Cardiac ventricle fibroblast (primary cell): Measurements from ENCODE around the gene NELFB. TPM values are rescaled to one million over a fixed set of nuclear protein-coding genes. Genes with fewer than 3 reads are reported as not detected.

Source experiments
- total RNA-seq: library from RNA; depleted of rRNA; stranded (reverse); fragments of >200 nt; gene quantifications from 2 replicates; pipeline ENCODE4 v1.2.3, GENCODE V29; 2015

Gene NELFB
- 33.9 and 37.6 TPM in 2 replicates for total RNA-seq

GRCh38 chr9:137254624-137255447 lies at the start of gene NELFB:
Gene NELFB, plus strand, starts transcription at chr9:137255327.

GRCh38 chr9:137222190-137223077 lies 32.7 kb upstream of the NELFB start, which contains the start of gene RNF208:
Gene RNF208, minus strand, starts transcription at chr9:137222240. Its CDS starts 1,028 bp downstream, at chr9:137221212.

GRCh38 chr9:137224830-137225694 lies 30.1 kb upstream of the NELFB start, which contains the start of gene CYSRT1:
Gene CYSRT1, plus strand, starts transcription at chr9:137225174. Its CDS starts 448 bp downstream, at chr9:137225622.

GRCh38 chr9:137227054-137227852 lies 27.9 kb upstream of the NELFB start, which contains the start of gene RNF224:
Gene RNF224, plus strand, starts transcription at chr9:137227502. Its CDS starts 834 bp downstream, at chr9:137228336.

GRCh38 chr9:137230705-137231371 lies 24.3 kb upstream of the NELFB start, which contains the start of gene SLC34A3:
Gene SLC34A3, plus strand, starts transcription at chr9:137230901. Its CDS starts 802 bp downstream, at chr9:137231703.

GRCh38 chr9:137240841-137241489 lies 14.2 kb upstream of the NELFB start, which contains the start of gene TUBB4B:
Gene TUBB4B, plus strand, starts transcription at chr9:137241287. Its CDS starts 74 bp downstream, at chr9:137241361.

GRCh38 chr9:137251194-137251461 lies 4.0 kb upstream of the NELFB start, which contains the start of gene STPG3:
Gene STPG3, plus strand, starts transcription at chr9:137251286. Its CDS starts 1 bp downstream, at chr9:137251287.

GRCh38 chr9:137277329-137278041 lies 22.4 kb downstream of the NELFB start, which contains the start of gene TOR4A:
Gene TOR4A, plus strand, starts transcription at chr9:137277726. Its CDS starts 964 bp downstream, at chr9:137278690.

GRCh38 chr9:137302118-137302448 lies 47.0 kb downstream of the NELFB start, which contains the start of gene NRARP:
Gene NRARP, minus strand, starts transcription at chr9:137302271. Its CDS starts 343 bp downstream, at chr9:137301928.

Other genes with a start within 250 kb of the NELFB start
- gene ABCA2, start 227.1 kb upstream of the NELFB start, total RNA-seq: 27.1 and 27.6 TPM in 2 replicates
- gene FUT7, start 223.2 kb upstream of the NELFB start, total RNA-seq: not detected in 2 replicates
- 58.8 and 86.1 TPM in 2 replicates for gene NPDC1, start 209.2 kb upstream of the NELFB start, total RNA-seq
- not detected in 2 replicates for gene ENTPD2, start 201.3 kb upstream of the NELFB start, total RNA-seq
- gene SAPCD2, start 184.8 kb upstream of the NELFB start, total RNA-seq: 0.34 and 0.75 TPM in 2 replicates
- gene UAP1L1, start 177.8 kb upstream of the NELFB start, total RNA-seq: 6.0 and 9.9 TPM in 2 replicates
- 59.6 and 67.2 TPM in 2 replicates for gene MAN1B1, start 168.3 kb upstream of the NELFB start, total RNA-seq
- 97.4 and 113 TPM in 2 replicates for gene DPP7, start 140.6 kb upstream of the NELFB start, total RNA-seq
- 0.29 TPM in 1 of 2 replicates, not detected in the other for gene GRIN1, start 116.2 kb upstream of the NELFB start, total RNA-seq
- not detected in 2 replicates for gene LRRC26, start 85.3 kb upstream of the NELFB start, total RNA-seq
- not detected in 2 replicates for gene TMEM210, start 83.3 kb upstream of the NELFB start, total RNA-seq
- 10.9 and 19.1 TPM in 2 replicates for gene ANAPC2, start 66.8 kb upstream of the NELFB start, total RNA-seq
- 50.5 and 62.2 TPM in 2 replicates for gene SSNA1, start 66.7 kb upstream of the NELFB start, total RNA-seq
- 9.4 and 14.9 TPM in 2 replicates for gene TPRN, start 54.6 kb upstream of the NELFB start, total RNA-seq
- 33.2 and 33.7 TPM in 2 replicates for gene TMEM203, start 49.7 kb upstream of the NELFB start, total RNA-seq
- 8.0 and 9.5 TPM in 2 replicates for gene NDOR1, start 49.6 kb upstream of the NELFB start, total RNA-seq
- not detected in 2 replicates for gene RNF208, start 33.1 kb upstream of the NELFB start, total RNA-seq
- gene CYSRT1, start 30.2 kb upstream of the NELFB start, total RNA-seq: 1.4 TPM in 1 of 2 replicates, not detected in the other
- not detected in 2 replicates for gene RNF224, start 27.8 kb upstream of the NELFB start, total RNA-seq
- not detected in 2 replicates for gene SLC34A3, start 24.4 kb upstream of the NELFB start, total RNA-seq
- gene TUBB4B, start 14.0 kb upstream of the NELFB start, total RNA-seq: 118 and 122 TPM in 2 replicates
- gene STPG3, start 4.0 kb upstream of the NELFB start, total RNA-seq: not detected in 2 replicates
- gene TOR4A, start 22.4 kb downstream of the NELFB start, total RNA-seq: 4.0 and 5.3 TPM in 2 replicates
- gene NRARP, start 46.9 kb downstream of the NELFB start, total RNA-seq: 0.29 and 1.7 TPM in 2 replicates
- 5.3 and 9.4 TPM in 2 replicates for gene EXD3, start 167.8 kb downstream of the NELFB start, total RNA-seq
- 0.12 TPM in 1 of 2 replicates, not detected in the other for gene NOXA1, start 168.1 kb downstream of the NELFB start, total RNA-seq
- not detected in 2 replicates for gene ENTPD8, start 186.0 kb downstream of the NELFB start, total RNA-seq
- gene NSMF, start 204.0 kb downstream of the NELFB start, total RNA-seq: 50.7 and 74.4 TPM in 2 replicates